SJSA1 (cell line): ENCODE results near the gene STK32A. TPM values are rescaled to one million over a fixed set of nuclear protein-coding genes. Genes with fewer than 3 reads are reported as not detected.

ENCODE experiments used
- DNase-seq, 2 experiments: peaks; one replicate each; pipeline ENCODE4 v3.0.0-alpha.2; 2015 to 2020; ENCODE audit warnings: low spot score in 2 of 2, low read depth in 1 of 2
- H3K27ac ChIP-seq: fragments of 250-450 bp; sonication (Bioruptor Pico); 2 replicates; pipeline ENCODE4 v1.5.1; 2020; ENCODE audit warnings: mild to moderate bottlenecking, moderate library complexity
- H3K27me3 ChIP-seq: fragments of 250-450 bp; sonication (Bioruptor Pico); replicated peaks from 2 replicates; pipeline ENCODE4 v1.5.1; 2020; ENCODE audit warnings: mild to moderate bottlenecking, moderate library complexity
- H3K36me3 ChIP-seq: fragments of 250-450 bp; sonication (Bioruptor Pico); 2 replicates; pipeline ENCODE4 v1.5.1; 2020; ENCODE audit warnings: mild to moderate bottlenecking
- H3K4me1 ChIP-seq: fragments of 250-450 bp; sonication (Bioruptor Pico); replicated peaks from 2 replicates; pipeline ENCODE4 v1.6.1; 2021; ENCODE audit warnings: mild to moderate bottlenecking
- H3K4me3 ChIP-seq: fragments of 250-450 bp; sonication (Bioruptor Pico); 2 replicates; pipeline ENCODE4 v1.5.1; 2020; ENCODE audit warnings: mild to moderate bottlenecking
- H3K9me3 ChIP-seq: fragments of 250-450 bp; sonication (Bioruptor Pico); replicated peaks from 2 replicates; pipeline ENCODE4 v1.5.1; 2020; ENCODE audit warnings: mild to moderate bottlenecking
- total RNA-seq: library from RNA; depleted of rRNA; stranded (reverse); fragments of >200 nt; shearing (Covaris generic); gene quantifications from 2 replicates; pipeline ENCODE4 v1.2.3, GENCODE V29; 2014

STK32A gene
- total RNA-seq, 1 experiment from 2014 or later: 0.05 TPM

- H3K27ac ChIP-seq: peak overlapping the region; percentile 25
- H3K36me3 ChIP-seq: no peaks in the 10 kb centered on the region
- no peaks in the 10 kb centered on the region for H3K27me3 ChIP-seq
- H3K4me3 ChIP-seq: no peak overlapping the region
- peaks cover 17% of the 10 kb centered on the region for H3K4me1 ChIP-seq
- no peaks in the 10 kb centered on the region for H3K9me3 ChIP-seq
- DNase-seq: no peak
Observed at GRCh38 chr5:147303251-147303650, 68.4 kb downstream of the STK32A start.

GRCh38 chr5:147303976-147304375, 69.2 kb downstream of the STK32A start:
- H3K9me3 ChIP-seq: no peaks in the 10 kb centered on the region
- H3K36me3 ChIP-seq: no peaks in the 10 kb centered on the region
- no peaks in the 10 kb centered on the region for H3K27me3 ChIP-seq
- peaks cover 17% of the 10 kb centered on the region for H3K4me1 ChIP-seq
- DNase-seq: peak; percentile 73 to 80
- peak overlapping the region; percentile 33 for H3K27ac ChIP-seq
- no peak overlapping the region for H3K4me3 ChIP-seq

GRCh38 chr5:147305147-147305546, 70.3 kb downstream of the STK32A start:
- Histone ChIP-seq H3K9me3 (no peaks in the 10 kb centered on the region), H3K36me3 (no peaks in the 10 kb centered on the region), H3K4me3 (no peak overlapping the region), H3K27ac (no peak overlapping the region), H3K27me3 (no peaks in the 10 kb centered on the region), H3K4me1 (peaks cover 23% of the 10 kb centered on the region)
- no peak for DNase-seq

- H3K27me3 ChIP-seq: no peaks in the 10 kb centered on the region
- H3K4me1 ChIP-seq: peaks cover 35% of the 10 kb centered on the region
- H3K4me3 ChIP-seq: no peak overlapping the region
- H3K27ac ChIP-seq: no peak overlapping the region
- no peak for DNase-seq
- H3K36me3 ChIP-seq: no peaks in the 10 kb centered on the region
- H3K9me3 ChIP-seq: no peaks in the 10 kb centered on the region
Observed at GRCh38 chr5:147306351-147306750, 71.5 kb downstream of the STK32A start.

- Histone ChIP-seq H3K27ac (no peak overlapping the region), H3K9me3 (no peaks in the 10 kb centered on the region), H3K4me1 (peaks cover 36% of the 10 kb centered on the region), H3K4me3 (no peak overlapping the region), H3K27me3 (no peaks in the 10 kb centered on the region), H3K36me3 (no peaks in the 10 kb centered on the region)
- DNase-seq: no peak
Observed at GRCh38 chr5:147307170-147307569, 72.3 kb downstream of the STK32A start.

GRCh38 chr5:147309621-147310020, 74.8 kb downstream of the STK32A start:
- no peak for DNase-seq
- no peak overlapping the region for H3K4me3 ChIP-seq
- H3K27ac ChIP-seq: peak overlapping the region; percentile 58
- peaks cover 20% of the 10 kb centered on the region for H3K4me1 ChIP-seq
- H3K27me3 ChIP-seq: no peaks in the 10 kb centered on the region
- no peaks in the 10 kb centered on the region for H3K36me3 ChIP-seq
- no peaks in the 10 kb centered on the region for H3K9me3 ChIP-seq

GRCh38 chr5:147310059-147310704, 75.4 kb downstream of the STK32A start:
- Histone ChIP-seq H3K9me3 (no peaks in the 10 kb centered on the region), H3K27ac (peak overlapping the region; percentile 58), H3K4me1 (peaks cover 18% of the 10 kb centered on the region), H3K4me3 (no peak overlapping the region), H3K36me3 (no peaks in the 10 kb centered on the region), H3K27me3 (no peaks in the 10 kb centered on the region)
- peak; percentile 87 to 91 for DNase-seq

- no peak for DNase-seq
- Histone ChIP-seq H3K4me1 (no peaks in the 10 kb centered on the region), H3K4me3 (no peak overlapping the region), H3K9me3 (no peaks in the 10 kb centered on the region), H3K27me3 (no peaks in the 10 kb centered on the region), H3K36me3 (no peaks in the 10 kb centered on the region), H3K27ac (no peak overlapping the region)
Observed at GRCh38 chr5:147317978-147318684, 83.3 kb downstream of the STK32A start.

GRCh38 chr5:147321569-147321968, 86.7 kb downstream of the STK32A start:
- DNase-seq: no peak
- Histone ChIP-seq H3K36me3 (no peaks in the 10 kb centered on the region), H3K27ac (no peak overlapping the region), H3K4me3 (no peak overlapping the region), H3K27me3 (no peaks in the 10 kb centered on the region), H3K4me1 (no peaks in the 10 kb centered on the region), H3K9me3 (no peaks in the 10 kb centered on the region)

GRCh38 chr5:147327421-147327820, 92.6 kb downstream of the STK32A start:
- no peak for DNase-seq
- no peaks in the 10 kb centered on the region for H3K4me1 ChIP-seq
- H3K9me3 ChIP-seq: no peaks in the 10 kb centered on the region
- H3K27me3 ChIP-seq: peaks cover 3% of the 10 kb centered on the region
- no peak overlapping the region for H3K27ac ChIP-seq
- H3K4me3 ChIP-seq: no peak overlapping the region
- no peaks in the 10 kb centered on the region for H3K36me3 ChIP-seq

- Histone ChIP-seq H3K9me3 (no peaks in the 10 kb centered on the region), H3K36me3 (no peaks in the 10 kb centered on the region), H3K27ac (no peak overlapping the region), H3K4me3 (no peak overlapping the region), H3K4me1 (no peaks in the 10 kb centered on the region), H3K27me3 (peaks cover 3% of the 10 kb centered on the region)
- no peak for DNase-seq
Observed at GRCh38 chr5:147327905-147328304, 93.1 kb downstream of the STK32A start.

- H3K4me1 ChIP-seq: no peaks in the 10 kb centered on the region
- H3K9me3 ChIP-seq: no peaks in the 10 kb centered on the region
- no peak overlapping the region for H3K4me3 ChIP-seq
- H3K27me3 ChIP-seq: peaks cover 2% of the 10 kb centered on the region
- DNase-seq: no peak
- H3K36me3 ChIP-seq: no peaks in the 10 kb centered on the region
- no peak overlapping the region for H3K27ac ChIP-seq
Observed at GRCh38 chr5:147332658-147333057, 97.8 kb downstream of the STK32A start.

GRCh38 chr5:147336876-147337275, 102.0 kb downstream of the STK32A start:
- Histone ChIP-seq H3K36me3 (no peaks in the 10 kb centered on the region), H3K9me3 (no peaks in the 10 kb centered on the region)

GRCh38 chr5:147339313-147339712, 104.5 kb downstream of the STK32A start:
- no peaks in the 10 kb centered on the region for H3K4me1 ChIP-seq
- H3K9me3 ChIP-seq: no peaks in the 10 kb centered on the region

More at GRCh38 chr5:147336876-147337275, 102.0 kb downstream of the STK32A start:
- Histone ChIP-seq H3K4me3 (no peak overlapping the region), H3K27me3 (0 out of 2 replicates have a peak, but pooled peaks cover 4% of the 10 kb centered on the region), H3K4me1 (no peaks in the 10 kb centered on the region), H3K27ac (no peak overlapping the region)
- no peak for DNase-seq

More at GRCh38 chr5:147339313-147339712, 104.5 kb downstream of the STK32A start:
- Histone ChIP-seq H3K27me3 (peaks cover 10% of the 10 kb centered on the region; the same call in 1 of the 2 replicates), H3K27ac (no peak overlapping the region), H3K36me3 (no peaks in the 10 kb centered on the region), H3K4me3 (no peak overlapping the region)
- no peak for DNase-seq
